WERI-Rb-1 (cell line): ENCODE data around the gene PTPRT.

ENCODE experiments used
- DNase-seq: peaks from one replicate; pipeline ENCODE4 v3.0.0-alpha.2; 2020
- H3K27ac ChIP-seq: fragments of 250-450 bp; sonication (Bioruptor Pico); 2 replicates; pipeline ENCODE4 v1.5.1; 2020; ENCODE audit warnings: mild to moderate bottlenecking, moderate library complexity
- H3K27me3 ChIP-seq: fragments of 250-450 bp; sonication (Bioruptor Pico); 2 replicates; pipeline ENCODE4 v1.5.1; 2021; ENCODE audit warnings: mild to moderate bottlenecking, low read depth, moderate library complexity; ENCODE audit not compliant: insufficient read depth, severe bottlenecking
- H3K36me3 ChIP-seq: fragments of 250-450 bp; sonication (Bioruptor Pico); 2 replicates; pipeline ENCODE4 v1.5.1; 2020; ENCODE audit warnings: mild to moderate bottlenecking, moderate library complexity
- H3K4me3 ChIP-seq: 2 replicates; pipeline ENCODE4 v1.5.1; 2011; ENCODE audit warnings: low read depth, mild to moderate bottlenecking, control low read depth, low read length
- H3K9me3 ChIP-seq: fragments of 250-450 bp; sonication (Bioruptor Pico); 2 replicates; pipeline ENCODE4 v1.5.1; 2021; ENCODE audit warnings: mild to moderate bottlenecking, moderate library complexity; ENCODE audit not compliant: severe bottlenecking
- CTCF ChIP-seq: IDR thresholded peaks from 2 replicates; pipeline ENCODE4 v1.5.1; 2011; ENCODE audit warnings: low read depth, mild to moderate bottlenecking, control low read depth, inconsistent platforms, low read length

PTPRT gene

GRCh38 chr20:42887281-42887680 lies 302.4 kb downstream of the PTPRT start:
- DNase-seq, result no peak
- Histone ChIP-seq H3K9me3 (no peaks in the 10 kb centered on the region), H3K4me3 (no peak overlapping the region), H3K27me3 (no peaks in the 10 kb centered on the region), H3K36me3 (no peaks in the 10 kb centered on the region), H3K27ac (no peak overlapping the region)
- no peak for TF ChIP-seq CTCF

GRCh38 chr20:42886801-42887200 lies 302.9 kb downstream of the PTPRT start:
- Histone ChIP-seq H3K36me3 (no peaks in the 10 kb centered on the region), H3K27ac (no peak overlapping the region), H3K27me3 (no peaks in the 10 kb centered on the region), H3K9me3 (no peaks in the 10 kb centered on the region), H3K4me3 (no peak overlapping the region)
- no peak for TF ChIP-seq CTCF
- no peak for DNase-seq

- no peaks in the 10 kb centered on the region for H3K27me3 ChIP-seq
- no peak overlapping the region for H3K4me3 ChIP-seq
- no peak overlapping the region for H3K27ac ChIP-seq
- TF ChIP-seq CTCF, result no peak
- no peaks in the 10 kb centered on the region for H3K36me3 ChIP-seq
- H3K9me3 ChIP-seq, result no peaks in the 10 kb centered on the region
- DNase-seq, result no peak
These were observed 303.7 kb downstream of the PTPRT start for GRCh38 chr20:42886046-42886445.

- Histone ChIP-seq H3K4me3 (no peak overlapping the region), H3K27me3 (no peaks in the 10 kb centered on the region), H3K36me3 (no peaks in the 10 kb centered on the region), H3K27ac (no peak overlapping the region), H3K9me3 (no peaks in the 10 kb centered on the region)
- TF ChIP-seq CTCF, result no peak
- no peak for DNase-seq
These were observed 314.1 kb downstream of the PTPRT start for GRCh38 chr20:42875581-42875980.

- H3K27ac ChIP-seq, result no peak overlapping the region
- no peaks in the 10 kb centered on the region for H3K27me3 ChIP-seq
- no peaks in the 10 kb centered on the region for H3K36me3 ChIP-seq
- H3K4me3 ChIP-seq, result no peak overlapping the region
- no peak for TF ChIP-seq CTCF
- no peak for DNase-seq
- no peaks in the 10 kb centered on the region for H3K9me3 ChIP-seq
These were observed 316.4 kb downstream of the PTPRT start for GRCh38 chr20:42873259-42873658.

GRCh38 chr20:42864116-42864515 lies 325.6 kb downstream of the PTPRT start:
- H3K36me3 ChIP-seq, result no peaks in the 10 kb centered on the region
- no peaks in the 10 kb centered on the region for H3K27me3 ChIP-seq
- TF ChIP-seq CTCF, result no peak
- no peak overlapping the region for H3K4me3 ChIP-seq
- no peak for DNase-seq
- H3K9me3 ChIP-seq, result no peaks in the 10 kb centered on the region
- H3K27ac ChIP-seq, result no peak overlapping the region
